AG08395 (cell line): Measurements from ENCODE around the gene CTTN.

ENCODE experiments used
- DNase-seq: peaks from one replicate; pipeline ENCODE4 v3.0.0; 2012; ENCODE audit warnings: mixed read lengths, low spot score

The CTTN gene

GRCh38 chr11:70456921-70457532 lies 58.7 kb downstream of the CTTN start:
- DNase-seq: peak; percentile 77

DNA sequence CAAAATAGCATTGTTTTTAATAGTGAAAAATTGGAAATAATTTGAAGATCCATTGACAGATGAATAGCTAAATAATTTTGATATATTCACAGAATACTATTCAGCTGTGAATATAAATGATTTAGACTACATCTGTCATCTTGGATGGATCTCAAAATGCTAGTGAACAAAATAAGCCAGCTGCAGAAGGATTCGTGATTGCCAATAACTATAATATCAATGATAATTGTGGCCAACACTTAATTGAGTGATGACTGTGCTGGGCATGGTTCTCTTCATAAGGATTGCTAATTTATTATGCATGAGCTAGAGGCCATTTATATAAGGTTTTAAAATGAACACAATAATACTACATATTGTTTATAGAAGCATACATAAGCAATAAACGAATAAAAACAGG lies 60.4 kb downstream of the CTTN start:
- DNase-seq: no peak

GRCh38 chr11:70460111-70460510 lies 61.8 kb downstream of the CTTN start:
- no peak for DNase-seq

DNA sequence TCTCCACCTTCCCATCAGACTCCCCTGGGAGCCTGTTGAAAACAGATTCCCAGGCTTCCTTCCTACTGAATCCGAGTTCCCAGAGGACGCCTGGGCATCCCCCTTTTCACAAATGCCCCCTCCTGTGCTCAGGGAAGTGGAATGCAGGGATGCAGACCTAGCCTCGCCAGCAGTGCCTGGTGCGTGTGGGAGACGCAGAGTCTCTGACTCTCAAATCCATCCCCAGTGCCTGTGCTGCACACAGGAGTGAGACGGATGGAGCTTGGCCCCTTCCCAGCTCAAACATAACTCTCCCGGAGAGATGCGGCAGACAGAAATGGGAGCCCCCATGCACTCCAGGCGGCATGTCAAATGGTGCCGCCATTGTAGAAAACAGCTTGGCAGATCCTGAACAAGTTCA lies 62.6 kb downstream of the CTTN start:
- no peak for DNase-seq

DNA sequence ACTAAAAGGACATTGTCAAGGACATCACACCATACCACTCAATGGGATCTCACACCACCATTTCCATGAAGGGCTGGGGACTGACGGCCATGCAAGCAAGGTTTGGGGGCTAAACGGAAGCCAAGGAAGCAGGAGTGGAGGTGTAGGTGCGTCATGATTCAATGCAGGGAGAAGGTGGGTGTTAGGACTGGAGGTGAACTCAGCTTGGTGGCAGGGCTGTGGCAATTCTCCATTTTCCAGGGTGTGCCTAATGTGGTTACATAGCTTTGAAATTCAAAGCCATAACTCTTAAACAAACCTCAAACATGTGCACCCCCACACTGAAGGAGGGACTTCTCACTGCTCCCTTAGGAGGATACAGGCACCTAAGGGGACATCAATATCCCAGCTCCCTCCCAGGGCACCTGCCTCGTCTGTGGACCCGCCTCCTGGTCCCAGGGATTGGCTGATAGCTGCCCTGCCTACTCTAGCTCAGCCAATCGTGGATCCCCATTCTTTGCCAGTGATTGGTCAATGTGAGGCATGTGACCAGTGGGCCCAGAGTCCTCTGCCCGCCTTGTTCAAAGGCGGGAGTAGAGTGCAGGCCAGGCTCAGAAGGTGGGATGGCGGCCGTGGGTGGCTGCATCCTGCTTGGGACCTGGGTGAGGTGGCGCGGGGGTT lies 64.6 kb downstream of the CTTN start:
- no peak for DNase-seq

DNA sequence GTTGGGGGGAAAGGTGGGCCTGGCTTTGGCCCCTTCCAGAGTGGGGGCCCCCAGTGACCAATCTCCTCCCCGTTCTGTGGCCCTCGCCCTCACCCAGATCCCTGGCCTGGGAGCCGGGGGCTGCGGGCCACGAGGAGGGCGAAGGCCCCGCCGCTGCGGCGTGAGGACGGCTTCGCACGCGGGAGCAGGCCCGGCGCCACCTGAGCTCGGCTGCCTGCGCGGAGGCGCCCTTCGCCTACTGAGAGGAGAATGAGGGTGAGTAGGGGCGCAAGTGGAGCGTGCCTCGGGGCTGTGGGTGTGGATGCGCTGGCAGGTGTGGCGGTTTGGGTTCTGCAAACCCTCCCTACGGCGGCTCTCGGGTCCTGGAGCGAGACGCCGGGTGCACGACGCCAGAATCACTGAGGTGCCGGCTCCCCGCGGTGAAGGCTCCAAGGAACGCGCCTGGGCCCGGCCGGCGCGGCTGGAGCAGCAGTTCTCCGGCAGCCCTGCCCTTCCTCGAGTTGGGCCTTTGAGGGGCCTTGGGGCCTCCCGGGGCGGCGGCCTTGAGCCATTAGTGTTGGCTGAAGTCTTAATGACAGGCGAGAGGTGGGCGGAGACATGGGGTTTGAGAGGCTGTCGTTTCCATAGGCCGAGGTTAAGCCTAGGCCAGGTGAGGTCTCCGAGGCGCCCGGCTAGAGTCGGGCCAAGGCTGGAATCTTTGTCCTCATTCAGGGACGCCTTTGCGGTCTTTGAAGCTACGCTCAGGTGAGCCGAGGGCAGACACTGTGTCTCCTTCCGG lies 65.3 kb downstream of the CTTN start:
- no peak for DNase-seq

DNA sequence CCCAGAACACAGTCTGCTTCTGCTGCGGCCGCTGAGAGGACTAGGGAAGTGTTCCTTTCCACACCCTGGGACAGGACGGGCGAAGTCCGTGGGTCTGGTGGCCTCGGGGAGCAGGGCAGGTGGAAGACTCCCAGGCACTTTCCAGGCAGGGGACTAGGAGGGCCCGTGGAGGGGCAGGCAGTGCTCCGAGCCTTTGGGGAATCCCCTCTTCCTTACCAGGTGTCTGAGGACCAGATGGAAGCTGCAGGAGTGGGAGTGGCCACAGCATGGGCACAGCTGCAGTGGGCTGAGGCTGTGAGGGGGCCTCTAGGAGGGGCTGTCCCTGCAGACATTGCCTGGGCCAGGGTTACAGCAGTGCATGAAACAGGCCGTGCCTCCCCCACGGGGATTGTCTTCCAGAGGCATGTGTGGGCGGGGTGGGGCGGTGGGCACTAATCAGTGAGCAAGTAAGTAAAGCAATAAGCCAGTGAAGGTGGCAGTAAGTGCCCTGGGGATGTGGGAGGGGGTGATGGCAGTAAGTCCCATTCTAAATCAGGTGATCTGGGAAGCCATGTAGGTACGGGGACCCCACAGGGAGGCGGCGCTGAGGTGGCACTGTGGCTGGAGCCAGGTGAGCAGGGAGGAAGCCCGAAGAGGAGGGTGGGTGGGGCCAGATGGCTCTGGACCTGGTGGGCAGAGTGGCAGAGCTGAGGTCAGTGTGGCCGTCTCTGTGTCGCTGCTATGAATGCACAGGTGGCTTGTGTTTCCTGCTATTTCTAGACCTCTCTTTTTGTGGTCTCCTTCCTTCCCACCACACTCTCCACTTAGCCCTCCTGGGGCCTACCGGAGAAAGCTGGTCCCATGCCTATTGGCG lies 66.4 kb downstream of the CTTN start:
- no peak for DNase-seq

GRCh38 chr11:70466154-70466553 lies 67.8 kb downstream of the CTTN start:
- DNase-seq: no peak

- DNase-seq: no peak
Measured at GRCh38 chr11:70466596-70466995, 68.3 kb downstream of the CTTN start.

DNA sequence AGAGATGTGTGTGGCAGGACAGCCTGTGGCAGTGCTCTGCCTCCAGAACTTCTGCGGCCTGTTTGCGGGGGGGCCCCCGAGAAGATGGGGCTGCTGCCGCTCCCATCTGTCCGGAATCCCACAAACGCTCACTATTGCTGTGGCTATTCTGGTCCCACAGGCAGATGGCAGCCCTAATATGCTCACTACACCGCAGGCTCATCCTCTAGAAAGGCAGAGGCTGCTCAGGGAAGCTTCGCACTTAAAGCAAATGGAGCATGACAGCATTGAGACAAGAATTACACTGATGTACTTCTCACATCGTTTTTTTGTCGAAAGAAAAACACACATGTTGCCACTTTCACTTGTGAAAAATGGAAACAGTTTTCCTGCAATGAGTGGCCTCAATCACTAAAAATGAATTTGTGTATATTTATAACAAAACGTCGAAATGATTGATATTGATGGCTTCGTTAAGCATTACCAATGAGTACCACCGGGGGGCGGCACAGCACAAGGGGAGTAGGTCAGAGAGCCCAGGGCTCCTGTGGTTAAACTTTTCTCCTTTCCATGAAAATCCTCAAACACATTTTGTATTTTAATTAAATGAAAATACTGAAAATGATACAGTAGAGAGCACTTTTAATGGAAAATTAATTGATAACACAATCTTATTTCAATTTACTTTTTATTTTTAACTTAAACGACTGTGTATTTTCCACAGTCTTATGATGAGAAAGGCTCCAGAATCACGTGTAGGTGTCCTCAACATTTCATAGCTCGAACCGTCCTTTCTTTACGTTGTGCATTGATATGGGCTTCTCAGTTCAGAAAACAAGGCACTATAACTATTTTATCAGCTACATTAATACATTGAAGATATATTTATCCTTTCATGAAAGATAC lies 69.1 kb downstream of the CTTN start:
- DNase-seq: peak; percentile 76

GRCh38 chr11:70468256-70469195 lies 70.2 kb downstream of the CTTN start:
- DNase-seq: no peak

DNA sequence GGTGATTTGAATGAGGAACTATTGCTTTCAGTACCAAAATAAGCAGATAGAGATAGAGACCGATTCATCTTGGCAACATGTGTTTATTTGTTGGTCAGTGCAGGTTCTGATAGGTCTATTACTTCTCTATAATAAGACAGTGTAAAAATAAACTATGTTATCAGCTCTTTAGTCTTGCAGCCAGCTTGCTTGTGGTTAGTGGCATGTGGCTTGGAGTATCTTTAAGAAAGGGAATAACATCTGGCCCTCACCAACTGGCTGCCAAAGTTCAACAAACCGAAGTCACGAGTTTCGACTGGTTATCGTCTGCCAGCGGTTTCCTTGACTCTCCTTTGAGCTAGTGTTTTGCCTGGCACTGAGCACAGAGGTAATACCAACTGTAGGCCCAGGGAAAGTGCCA lies 71.8 kb downstream of the CTTN start:
- DNase-seq: no peak

- DNase-seq: no peak
Measured at GRCh38 chr11:70471254-70471653, 72.9 kb downstream of the CTTN start.

- no peak for DNase-seq
Measured at GRCh38 chr11:70472240-70472639, 73.9 kb downstream of the CTTN start.

- DNase-seq: no peak
Measured at GRCh38 chr11:70473186-70473872, 75.0 kb downstream of the CTTN start.

DNA sequence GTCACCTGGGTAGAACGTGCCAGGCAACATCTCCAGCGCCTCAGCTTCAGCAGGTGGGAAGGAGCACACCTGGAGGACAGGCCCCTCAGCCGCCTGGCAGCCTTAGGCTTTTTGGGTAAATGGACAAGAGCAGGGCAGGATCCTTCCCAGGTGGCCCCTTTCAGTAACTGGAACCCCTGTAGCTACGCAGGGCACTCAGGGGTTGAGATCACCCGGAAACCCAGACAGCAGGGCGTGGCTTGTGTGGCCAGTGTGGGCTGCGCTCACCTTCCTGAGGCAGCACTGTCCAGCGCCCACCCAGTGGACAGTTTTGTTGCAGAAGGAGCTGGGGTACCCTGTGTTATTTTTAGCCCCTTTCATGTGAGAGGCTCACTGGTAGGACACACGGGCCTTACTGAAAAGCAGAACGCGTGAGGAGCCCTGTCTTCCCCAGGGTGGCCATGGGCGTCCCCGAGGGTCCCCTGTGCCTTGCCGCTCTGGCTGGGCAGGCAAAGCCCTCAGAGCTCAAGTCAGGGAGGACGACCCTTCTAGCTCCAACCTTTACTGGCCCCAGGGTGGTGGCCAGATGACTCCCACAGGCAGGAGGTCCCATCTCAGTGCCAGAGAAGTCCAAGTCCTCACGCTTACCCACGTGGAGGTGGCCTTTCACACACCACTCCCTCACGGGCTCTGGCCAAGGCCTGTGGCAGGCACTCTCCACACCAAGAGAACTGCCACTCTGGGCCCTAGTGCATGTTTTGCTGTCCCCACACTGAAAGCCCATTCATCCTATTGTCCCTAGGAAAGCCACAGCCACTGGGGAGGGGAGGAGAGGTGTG lies 75.8 kb downstream of the CTTN start:
- DNase-seq: no peak

- no peak for DNase-seq
Measured at GRCh38 chr11:70474710-70475109, 76.4 kb downstream of the CTTN start.

DNA sequence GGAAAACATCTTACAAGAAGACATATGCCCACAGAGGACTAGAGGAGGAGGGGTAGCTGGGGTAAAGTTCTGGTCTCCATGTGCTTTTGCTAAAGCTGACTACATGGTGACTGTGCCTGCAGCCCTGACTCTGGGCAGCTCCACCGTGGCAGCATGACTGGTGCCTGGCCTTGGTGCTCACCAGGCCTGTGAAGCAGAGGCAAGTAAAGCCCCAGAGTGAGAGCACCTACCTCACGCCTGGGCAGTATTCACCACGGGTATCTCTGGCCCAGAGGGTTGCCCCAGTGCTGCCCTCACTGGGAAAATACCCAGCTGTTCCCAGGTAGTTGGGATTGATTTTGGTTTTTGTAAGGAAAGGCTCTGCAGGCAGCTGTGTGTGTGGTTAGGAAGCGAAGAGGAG lies 78.3 kb downstream of the CTTN start:
- DNase-seq: peak; percentile 14

DNA sequence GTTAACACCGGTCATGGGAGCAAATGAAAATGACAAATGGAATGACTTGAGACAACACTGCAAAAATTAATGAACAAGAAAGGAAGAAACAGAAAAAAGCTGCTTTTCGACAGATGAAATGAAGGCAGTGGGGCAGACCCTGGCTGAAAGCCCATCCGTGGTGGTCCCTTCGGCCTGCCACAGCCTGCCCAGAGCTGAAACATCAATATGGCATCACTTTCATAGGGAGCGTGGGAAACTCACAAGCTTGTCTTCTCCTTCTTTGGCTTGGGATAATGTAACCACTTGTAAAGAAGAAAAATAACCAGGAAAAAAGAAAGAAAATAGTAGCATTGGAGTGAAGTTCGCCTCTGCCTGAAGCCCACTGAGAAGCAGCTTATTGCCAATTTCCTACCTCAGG lies 78.8 kb downstream of the CTTN start:
- DNase-seq: no peak
